HG02852 (cell line): Measurements from ENCODE around the gene SMC6.

Experiments used
- ATAC-seq: cut with Tn5 transposase; IDR thresholded peaks from one replicate; pipeline ENCODE4 v1.9.1; 2021; ENCODE audit warnings: mild to moderate bottlenecking, moderate library complexity; ENCODE audit not compliant: unreplicated experiment

The SMC6 gene

GRCh38 chr2:17753803-17754663 is at the start of gene SMC6, which contains the start of gene GEN1:
Gene SMC6, minus strand, starts transcription at chr2:17753810. Its CDS starts 7,864 bp downstream, at chr2:17745946.
Gene GEN1, plus strand, starts transcription at chr2:17754138. Its CDS starts 5,806 bp downstream, at chr2:17759944.
- peak; percentile 60 for ATAC-seq

GRCh38 chr2:17800693-17801458 is 47.3 kb upstream of the SMC6 start:
- no peak for ATAC-seq

DNA sequence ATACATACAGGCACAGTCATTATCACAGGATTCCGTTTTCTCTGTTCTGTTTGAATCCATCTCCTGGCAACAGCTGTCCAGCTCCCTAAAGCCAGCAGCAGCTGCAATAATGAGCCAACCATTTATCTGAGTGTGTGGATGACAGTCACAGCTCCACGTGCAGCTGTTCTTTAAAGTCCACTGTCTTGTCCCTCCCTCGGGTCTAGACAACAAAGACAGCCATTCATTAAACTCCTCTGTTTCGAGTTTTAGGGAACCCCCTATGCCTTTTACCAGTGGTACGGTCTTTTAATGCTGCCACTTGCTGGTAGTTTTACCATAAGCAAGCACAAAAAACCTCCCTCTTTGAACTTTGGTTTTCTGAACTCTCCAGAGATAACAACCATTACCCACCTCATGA is 46.6 kb upstream of the SMC6 start:
- ATAC-seq, result no peak

DNA sequence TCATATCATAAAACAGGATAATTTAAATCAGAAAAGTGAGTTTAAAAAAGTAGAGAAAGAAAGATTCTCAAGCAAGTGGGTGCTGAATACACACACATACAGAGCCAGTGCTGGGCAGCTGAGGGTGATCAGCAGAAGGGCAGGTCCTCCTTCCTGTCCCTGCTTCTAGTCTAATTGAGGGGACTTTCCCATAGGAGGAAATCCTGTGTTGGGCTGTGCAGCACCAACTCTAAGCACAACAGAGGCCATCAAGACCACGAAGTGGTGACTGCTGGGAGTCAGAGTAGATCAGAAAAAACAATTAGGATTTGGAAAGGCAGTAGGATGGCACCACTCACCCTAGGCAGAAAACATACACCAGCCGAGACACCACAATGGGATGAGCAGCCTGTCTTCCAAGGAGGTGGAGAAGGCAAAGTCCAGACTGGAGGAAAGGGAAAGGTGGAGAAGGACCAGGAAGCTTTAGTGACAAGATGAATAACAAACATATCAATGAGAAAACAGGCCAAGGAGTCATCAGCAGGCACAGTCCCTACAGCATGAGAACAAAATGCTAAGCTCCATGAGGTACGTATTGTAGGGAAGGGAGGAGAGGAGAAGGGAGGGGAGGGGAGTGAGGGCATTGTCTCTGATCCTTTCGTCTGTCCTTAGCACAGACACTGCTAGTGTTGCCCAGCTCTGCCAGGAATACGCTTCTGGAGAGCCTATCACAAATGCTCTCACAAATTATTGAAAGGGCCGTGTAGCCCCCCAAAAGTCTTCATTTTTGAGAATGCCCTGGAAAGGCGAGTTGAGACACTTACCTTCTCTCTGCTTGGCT is 45.9 kb upstream of the SMC6 start:
- no peak for ATAC-seq

DNA sequence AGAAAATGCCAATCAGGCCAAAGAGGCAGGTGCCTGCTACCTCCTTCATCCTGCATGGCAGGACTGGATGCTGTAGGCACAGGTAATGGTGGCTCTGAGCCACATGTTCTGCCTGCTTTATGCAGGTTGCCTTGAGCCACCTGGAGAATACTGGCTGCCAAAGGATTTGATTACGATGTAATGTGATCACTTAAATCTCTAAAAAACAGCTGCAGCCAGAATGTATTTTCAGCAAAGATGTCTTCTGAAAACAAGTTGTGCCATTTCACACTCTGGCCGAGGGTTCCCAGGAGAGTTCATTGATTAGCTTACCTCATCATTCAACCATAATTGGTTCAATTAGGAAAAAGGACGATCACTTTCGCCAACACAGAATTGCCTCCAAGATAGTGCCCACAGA is 44.7 kb upstream of the SMC6 start:
- ATAC-seq, result no peak

GRCh38 chr2:17795309-17795708 is 41.7 kb upstream of the SMC6 start:
- no peak for ATAC-seq

DNA sequence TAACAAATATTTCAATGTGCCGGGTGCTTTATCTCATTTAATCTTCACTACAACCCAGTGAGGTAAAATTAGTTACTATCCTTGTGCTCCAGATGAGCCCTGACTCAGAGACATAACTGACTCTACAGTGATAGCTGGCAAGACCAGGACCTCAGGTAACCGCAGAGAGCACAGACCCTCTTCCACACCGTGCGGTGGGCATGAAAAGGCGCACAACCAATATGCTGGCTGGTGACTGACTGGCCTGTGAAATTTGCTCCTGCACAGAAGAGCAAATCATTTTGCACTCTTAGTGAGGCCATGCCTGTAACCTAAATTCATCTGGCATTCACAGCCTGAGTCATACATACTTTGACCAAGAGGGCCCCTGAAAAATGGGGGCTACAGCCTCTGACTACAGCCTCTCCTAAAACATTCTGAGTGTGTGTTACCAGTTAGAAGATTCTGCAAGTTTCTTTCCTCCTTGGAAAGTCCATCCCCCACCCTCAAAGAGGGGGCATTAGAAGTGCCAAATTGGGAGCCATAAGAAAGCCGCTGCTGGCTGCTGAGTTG is 40.3 kb upstream of the SMC6 start:
- peak; percentile 34 for ATAC-seq

DNA sequence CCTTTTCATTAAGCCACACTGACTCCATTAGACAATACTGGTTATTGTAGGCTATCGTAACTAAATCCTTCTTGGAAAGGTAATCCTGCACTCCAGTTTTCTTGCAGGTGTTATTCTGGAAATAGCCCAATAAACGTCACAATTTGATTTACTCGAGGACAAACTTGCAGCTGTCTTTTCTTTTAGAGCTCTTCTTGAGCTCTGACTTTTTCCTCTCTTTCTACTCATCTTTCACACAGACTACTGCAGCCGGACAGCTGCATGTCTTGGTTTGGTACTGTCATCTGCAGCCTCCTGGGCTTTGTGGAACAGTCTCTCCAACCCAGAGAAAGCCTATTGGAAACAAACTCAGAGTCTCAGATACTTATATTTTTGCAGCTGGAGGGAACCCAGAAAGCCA is 39.7 kb upstream of the SMC6 start:
- peak; percentile 19 for ATAC-seq

DNA sequence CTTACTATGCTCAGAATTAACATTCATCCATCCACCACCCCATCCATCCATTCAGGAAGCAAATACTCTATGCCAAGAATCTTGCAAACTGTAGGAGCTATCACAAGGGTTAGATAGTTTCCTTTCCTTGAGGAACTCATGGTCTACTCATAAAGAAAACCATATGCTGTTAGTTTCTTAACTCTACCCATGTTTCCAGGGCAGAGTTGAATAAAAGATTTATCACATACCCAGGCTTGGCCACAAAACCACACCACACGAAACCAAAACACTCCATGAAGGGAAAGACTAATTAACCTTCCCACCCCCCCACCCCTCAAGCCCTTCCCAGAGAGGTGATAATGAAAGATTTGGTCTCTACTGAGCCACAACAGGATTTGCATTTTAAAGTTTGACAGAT is 38.9 kb upstream of the SMC6 start:
- ATAC-seq, result no peak

DNA sequence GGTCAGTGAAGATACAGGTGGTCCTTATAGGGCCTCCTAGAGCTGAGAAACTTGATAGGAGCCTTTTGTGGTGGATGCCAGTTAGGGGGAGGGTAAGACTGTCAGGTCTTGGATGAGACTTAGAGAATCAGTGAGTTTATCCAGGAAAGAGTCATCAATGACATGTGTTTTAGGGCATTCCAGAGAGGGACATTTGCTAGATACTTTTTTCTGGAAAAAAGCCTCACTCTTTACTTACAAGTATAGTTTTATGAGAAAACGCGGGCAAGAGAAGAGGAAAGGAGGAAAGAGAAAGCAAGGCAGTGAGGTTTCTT is 38.2 kb upstream of the SMC6 start:
- no peak for ATAC-seq

GRCh38 chr2:17791121-17791816 is 37.7 kb upstream of the SMC6 start:
- no peak for ATAC-seq

GRCh38 chr2:17790536-17790935 is 36.9 kb upstream of the SMC6 start:
- no peak for ATAC-seq

DNA sequence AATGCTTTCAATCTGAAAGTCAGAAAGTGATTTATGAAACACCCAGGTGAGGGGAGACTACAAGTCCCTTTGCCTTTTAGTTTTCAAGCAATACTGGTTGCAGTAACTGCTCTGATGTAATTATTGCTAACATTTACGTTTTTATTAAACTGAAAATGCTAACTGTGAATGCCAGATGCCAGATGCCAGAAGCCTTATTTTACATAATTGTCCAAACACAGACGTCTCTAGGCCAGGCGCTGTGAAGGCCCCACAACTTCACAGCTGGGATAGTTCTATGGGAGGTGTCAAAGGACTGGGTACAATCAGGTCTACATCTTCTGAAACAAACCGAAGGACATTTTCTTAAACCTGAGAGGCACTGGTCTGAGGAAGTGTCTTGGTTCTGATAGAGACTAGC is 35.2 kb upstream of the SMC6 start:
- no peak for ATAC-seq

DNA sequence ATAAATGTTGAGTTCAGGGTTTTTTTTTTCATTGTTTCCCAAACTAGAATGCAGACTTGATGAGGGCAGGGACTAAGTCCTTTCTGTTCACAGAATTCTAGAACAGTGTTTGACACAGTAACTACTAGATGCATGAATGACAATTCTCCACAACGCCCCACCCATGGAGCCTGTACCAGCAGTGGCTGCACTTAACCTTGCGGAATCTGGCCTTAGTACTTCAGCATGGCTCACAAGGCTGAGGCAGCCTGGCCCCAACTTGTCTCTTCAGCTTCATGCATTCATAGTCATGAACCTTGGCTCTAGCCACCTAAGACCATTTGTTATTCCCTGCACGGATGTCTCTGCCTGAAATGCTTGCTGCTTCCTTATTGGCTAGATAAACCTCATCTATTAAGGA is 33.1 kb upstream of the SMC6 start:
- no peak for ATAC-seq

DNA sequence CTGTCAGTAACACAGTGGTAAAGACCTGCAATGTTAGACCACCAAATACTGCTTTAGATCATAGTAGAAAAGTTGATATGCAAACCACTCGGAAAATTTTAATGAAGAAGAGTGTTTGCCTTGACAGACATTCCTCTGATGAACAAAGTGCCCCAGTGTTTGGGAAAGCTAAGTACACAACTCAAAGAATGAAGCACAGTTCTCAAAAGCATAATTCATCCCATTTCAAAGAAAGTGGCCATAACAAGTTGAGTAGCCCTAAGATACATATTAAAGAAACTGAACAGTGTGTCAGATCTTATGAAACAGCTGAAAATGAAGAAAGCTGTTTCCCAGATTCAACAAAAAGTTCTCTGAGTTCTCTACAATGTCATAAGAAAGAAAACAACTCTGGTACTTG is 27.9 kb upstream of the SMC6 start:
- ATAC-seq, result no peak

- ATAC-seq, result no peak
These were observed 26.9 kb upstream of the SMC6 start for GRCh38 chr2:17780546-17780945.

- ATAC-seq, result no peak
These were observed 18.9 kb upstream of the SMC6 start for GRCh38 chr2:17772532-17772931.

GRCh38 chr2:17771956-17772355 is 18.3 kb upstream of the SMC6 start:
- ATAC-seq, result no peak

GRCh38 chr2:17768894-17769293 is 15.3 kb upstream of the SMC6 start:
- no peak for ATAC-seq

- ATAC-seq, result no peak
These were observed 11.8 kb upstream of the SMC6 start for GRCh38 chr2:17765398-17765797.
